ENCODE results near the gene XRCC6. TPM values are rescaled to one million over a fixed set of nuclear protein-coding genes. Genes with fewer than 3 reads are reported as not detected.

The XRCC6 gene
- 179 and 183 TPM in 2 replicates for total RNA-seq

GRCh38 chr22:41621099-41621910 is at the start of gene XRCC6:
Gene XRCC6 (plus strand): TSS chr22:41621295. CDS start chr22:41622005, 710 bp downstream.

GRCh38 chr22:41589391-41590241 is 31.5 kb upstream of the XRCC6 start, which contains the start of gene PMM1:
Gene PMM1 (minus strand): TSS chr22:41589840. CDS start chr22:41589805, 35 bp downstream.

GRCh38 chr22:41620589-41621098 is 451 bp upstream of the XRCC6 start, which contains the start of gene DESI1:
Gene DESI1 (minus strand): TSS chr22:41621043. CDS start chr22:41620839, 204 bp downstream.

GRCh38 chr22:41688365-41689211 is 67.5 kb downstream of the XRCC6 start, which contains the start of gene SNU13:
Gene SNU13 (minus strand): TSS chr22:41688867. CDS start chr22:41688796, 71 bp downstream.

GRCh38 chr22:41699264-41700107 is 78.4 kb downstream of the XRCC6 start, which contains the start of gene MEI1:
Gene MEI1 (plus strand): TSS chr22:41699503. CDS start chr22:41699539, 36 bp downstream.

Other genes with a start within 250 kb of the XRCC6 start
- 9.9 and 10.3 TPM in 2 replicates for gene TEF, start 239.4 kb upstream of the XRCC6 start, total RNA-seq
- 38.7 and 42.7 TPM in 2 replicates for gene TOB2, start 174.5 kb upstream of the XRCC6 start, total RNA-seq
- 28.1 and 30.6 TPM in 2 replicates for gene PHF5A, start 152.6 kb upstream of the XRCC6 start, total RNA-seq
- gene ACO2, start 152.2 kb upstream of the XRCC6 start, total RNA-seq, result 51.5 and 60.7 TPM in 2 replicates
- gene POLR3H, start 76.8 kb upstream of the XRCC6 start, total RNA-seq, result 22.2 and 25.2 TPM in 2 replicates
- gene CSDC2, start 60.3 kb upstream of the XRCC6 start, total RNA-seq, result 3.6 and 4.9 TPM in 2 replicates
- 76.2 and 78.2 TPM in 2 replicates for gene PMM1, start 31.5 kb upstream of the XRCC6 start, total RNA-seq
- gene DESI1, start 252 bp upstream of the XRCC6 start, total RNA-seq, result 19.2 and 50.6 TPM in 2 replicates
- 110 and 118 TPM in 2 replicates for gene SNU13, start 67.6 kb downstream of the XRCC6 start, total RNA-seq
- not detected in 2 replicates for gene MEI1, start 78.2 kb downstream of the XRCC6 start, total RNA-seq
- 1.2 and 3.8 TPM in 2 replicates for gene CCDC134, start 179.4 kb downstream of the XRCC6 start, total RNA-seq
- gene SREBF2, start 211.8 kb downstream of the XRCC6 start, total RNA-seq, result 47.9 and 49.5 TPM in 2 replicates

Measured in cardiac ventricle fibroblast (primary cell).